Stimulated activated CD4-positive, alpha-beta T cell treated with anti-CD3 and anti-CD28 coated beads, Interleukin-4, amount 100 ng/mL, for 4 hours (primary cell): ENCODE measurements around the gene DLGAP4.
A peak's percentile ranks its signal among the peaks of the same experiment; 100 is the strongest.
"Not testable (repeated sequence)": the region's sequence is repeated elsewhere in the genome, so short reads cannot be mapped to it uniquely, and the experiment has no call there.

Experiments
- DNase-seq, 2 experiments: peaks; one replicate each; pipeline ENCODE4 v3.0.0-alpha.2; 2020

DLGAP4 gene

GRCh38 chr20:36455972-36456625 lies 150.0 kb downstream of the DLGAP4 start:
- no peak for DNase-seq

GRCh38 chr20:36460648-36461599 lies 154.8 kb downstream of the DLGAP4 start:
- peak; percentile 89 to 95 for DNase-seq

GRCh38 chr20:36461600-36462439 lies 155.7 kb downstream of the DLGAP4 start:
- peak; percentile 35 to 45 for DNase-seq

- DNase-seq = no peak
Observed at GRCh38 chr20:36462440-36463211, 156.5 kb downstream of the DLGAP4 start.

- DNase-seq = no peak
Observed at GRCh38 chr20:36463212-36464061, 157.3 kb downstream of the DLGAP4 start.

GRCh38 chr20:36465109-36466080 lies 159.3 kb downstream of the DLGAP4 start:
- peak; percentile 27 to 52 for DNase-seq

- DNase-seq = no peak
Observed at GRCh38 chr20:36466089-36466488, 159.9 kb downstream of the DLGAP4 start.

- peak in 1 of 2 experiments; percentile 24 for DNase-seq
Observed at GRCh38 chr20:36467076-36467999, 161.2 kb downstream of the DLGAP4 start.

- DNase-seq = no peak
Observed at GRCh38 chr20:36468149-36469000, 162.2 kb downstream of the DLGAP4 start.

GRCh38 chr20:36469973-36470372 lies 163.8 kb downstream of the DLGAP4 start:
- DNase-seq = no peak

GRCh38 chr20:36471885-36472636 lies 165.9 kb downstream of the DLGAP4 start:
- DNase-seq = no peak

GRCh38 chr20:36472637-36473090 lies 166.5 kb downstream of the DLGAP4 start:
- no peak for DNase-seq

- DNase-seq = no peak
Observed at GRCh38 chr20:36473164-36473563, 167.0 kb downstream of the DLGAP4 start.

- no peak for DNase-seq
Observed at GRCh38 chr20:36474563-36474962, 168.4 kb downstream of the DLGAP4 start.

GRCh38 chr20:36475054-36475453 lies 168.9 kb downstream of the DLGAP4 start:
- DNase-seq = not testable (repeated sequence)

- no peak for DNase-seq
Observed at GRCh38 chr20:36477475-36477874, 171.3 kb downstream of the DLGAP4 start.
